Measurements from ENCODE around the gene CAPN1.

The CAPN1 gene

GRCh38 chr11:65251476-65251875 is 69.7 kb downstream of the CAPN1 start:
- no peak for TF ChIP-seq CTCF (IDR thresholded peaks at IDR 0.05)

GRCh38 chr11:65254724-65255123 is 73.0 kb downstream of the CAPN1 start:
- TF ChIP-seq CTCF (IDR thresholded peaks at IDR 0.05) = no peak

GRCh38 chr11:65258988-65259387 is 77.3 kb downstream of the CAPN1 start:
- no peak for TF ChIP-seq CTCF (IDR thresholded peaks at IDR 0.05)

DNA sequence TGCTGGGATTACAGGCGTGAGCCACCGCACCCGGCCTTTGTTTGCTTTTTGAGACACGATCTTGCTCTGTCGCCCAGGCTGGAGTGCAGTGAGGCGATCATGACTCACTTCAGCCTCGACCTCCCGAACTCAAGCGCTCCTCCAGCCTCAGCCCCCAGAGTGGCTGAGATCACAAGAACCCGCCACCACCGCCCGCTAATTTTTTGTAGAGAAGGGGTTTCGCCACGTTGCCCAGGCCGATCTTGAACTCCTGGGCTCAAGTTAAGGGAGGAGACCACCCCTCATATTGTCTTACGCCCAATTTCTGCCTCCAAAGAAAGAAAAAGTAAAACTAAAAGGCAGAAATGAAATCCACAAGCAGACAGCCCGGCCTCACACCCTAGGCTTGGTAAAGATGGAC is 78.6 kb downstream of the CAPN1 start:
- TF ChIP-seq CTCF (IDR thresholded peaks at IDR 0.05) = no peak

- no peak for TF ChIP-seq CTCF (IDR thresholded peaks at IDR 0.05)
These were observed 79.2 kb downstream of the CAPN1 start for GRCh38 chr11:65260756-65261590.
